Occipital lobe (tissue), 2 donors: ENCODE measurements around the gene SPOCK2. TPM values are rescaled to one million over a fixed set of nuclear protein-coding genes. Genes with fewer than 3 reads are reported as not detected.

Experiments
- DNase-seq: peaks from one replicate; lab custom pipeline; 2025; lab: John Stamatoyannopoulos, UW
- total RNA-seq: library from RNA; depleted of rRNA; stranded (reverse); fragments of >200 nt; gene quantifications from one replicate; pipeline ENCODE4 v1.2.3, GENCODE V29; 2014

SPOCK2 gene
- total RNA-seq, 1 donor from 2014 or later: 25.1 TPM

DNA sequence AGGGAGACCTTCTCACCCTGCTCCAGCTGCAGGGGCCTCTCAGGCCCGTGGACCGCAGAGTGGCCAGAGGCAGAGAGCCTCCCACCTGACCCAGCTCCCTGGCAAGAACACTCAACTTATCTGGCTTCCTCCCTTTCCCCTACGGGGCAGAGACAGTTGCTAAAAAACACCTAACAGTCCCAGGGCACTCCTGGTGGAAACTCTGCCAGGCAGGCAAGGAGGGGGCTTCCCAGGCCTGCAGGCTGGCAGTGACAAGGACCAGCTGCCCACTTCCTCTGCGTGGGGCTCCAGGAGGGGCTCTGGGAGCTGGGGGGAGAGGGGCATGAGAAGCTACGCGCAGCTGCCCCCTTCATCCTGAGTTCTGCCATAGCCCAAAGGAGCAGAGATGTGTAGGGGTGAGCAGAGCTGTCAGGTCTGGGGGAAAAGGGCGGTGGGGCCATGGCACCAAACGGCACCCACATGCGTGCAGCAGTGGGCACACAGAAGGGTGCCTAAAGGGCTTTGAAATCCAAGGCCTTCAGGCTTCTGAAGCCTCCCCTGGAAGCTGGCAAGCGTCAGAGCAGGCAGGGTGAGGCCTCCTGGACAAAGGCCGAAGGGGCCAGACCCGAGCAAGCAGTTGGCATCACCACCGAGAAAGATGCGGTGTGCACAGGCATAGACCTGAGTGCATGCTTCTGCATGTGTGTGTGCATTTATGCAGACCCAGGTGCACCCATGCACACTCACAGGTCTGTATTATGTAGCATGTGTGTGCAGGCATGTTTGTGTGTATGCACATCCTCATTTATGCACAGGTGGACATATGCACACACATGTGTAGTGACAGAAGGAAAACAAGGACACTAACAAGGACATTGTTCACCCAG is 14.4 kb downstream of the SPOCK2 start:
- DNase-seq: no peak

GRCh38 chr10:72072639-72073038 is 15.7 kb downstream of the SPOCK2 start:
- no peak for DNase-seq

DNA sequence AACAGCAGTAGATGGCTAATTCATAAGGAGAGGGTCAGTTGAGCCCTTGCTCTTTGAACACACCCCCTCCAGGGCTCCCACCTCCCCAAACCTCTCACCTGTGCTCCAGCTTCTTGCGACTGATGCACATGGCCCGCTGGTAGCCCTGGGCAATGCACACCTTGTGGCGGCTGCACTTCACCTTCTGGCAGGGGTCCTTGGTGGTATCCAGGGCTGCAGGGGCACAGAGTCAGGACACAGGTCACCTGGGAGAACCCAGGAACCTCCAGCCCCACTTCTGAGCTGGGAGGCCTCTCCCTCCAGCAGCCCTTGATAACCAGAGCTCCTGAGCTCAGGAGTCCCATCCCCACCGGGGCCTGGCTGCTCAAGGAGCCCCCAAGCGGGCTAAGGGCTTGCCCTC is 16.3 kb downstream of the SPOCK2 start:
- no peak for DNase-seq

DNA sequence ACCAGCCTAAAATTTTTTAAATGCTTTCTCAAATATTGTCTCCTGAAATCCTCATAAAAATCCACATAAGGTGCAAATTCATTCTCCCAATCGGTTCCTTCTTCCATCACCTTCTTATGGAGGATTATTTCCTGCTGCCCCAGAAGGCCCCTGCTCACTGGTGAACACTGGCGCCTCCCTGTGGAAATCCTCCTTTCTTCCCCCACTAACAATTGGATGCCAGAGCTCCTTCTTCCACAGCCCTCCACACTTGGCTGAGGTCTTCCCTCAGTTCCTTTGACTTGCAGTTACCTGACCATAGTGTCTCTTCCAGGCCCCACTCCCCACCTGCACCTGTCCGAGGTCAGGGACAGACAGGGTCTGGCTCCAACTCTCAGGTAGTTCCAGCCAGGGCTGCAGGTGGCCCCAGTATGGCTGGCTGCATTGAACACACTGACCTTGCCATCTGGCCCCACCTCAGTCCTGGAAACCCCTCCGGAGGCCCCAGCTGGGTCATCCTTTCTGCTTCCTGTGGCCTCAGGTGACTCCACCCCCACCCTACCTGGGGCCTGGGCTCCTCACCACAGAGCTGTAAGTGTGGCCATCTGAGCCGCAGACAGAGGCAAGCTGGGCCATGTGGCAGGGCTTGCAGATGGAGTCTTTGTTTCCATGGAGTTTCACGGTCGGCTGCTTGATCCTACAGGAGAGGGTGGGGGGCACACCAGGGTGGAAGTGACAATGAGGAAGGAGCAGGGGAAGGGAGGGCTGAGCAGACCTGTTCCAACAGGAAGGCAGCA is 18.4 kb downstream of the SPOCK2 start:
- DNase-seq: no peak

- no peak for DNase-seq
These were observed 19.4 kb downstream of the SPOCK2 start for GRCh38 chr10:72068901-72069446.

DNA sequence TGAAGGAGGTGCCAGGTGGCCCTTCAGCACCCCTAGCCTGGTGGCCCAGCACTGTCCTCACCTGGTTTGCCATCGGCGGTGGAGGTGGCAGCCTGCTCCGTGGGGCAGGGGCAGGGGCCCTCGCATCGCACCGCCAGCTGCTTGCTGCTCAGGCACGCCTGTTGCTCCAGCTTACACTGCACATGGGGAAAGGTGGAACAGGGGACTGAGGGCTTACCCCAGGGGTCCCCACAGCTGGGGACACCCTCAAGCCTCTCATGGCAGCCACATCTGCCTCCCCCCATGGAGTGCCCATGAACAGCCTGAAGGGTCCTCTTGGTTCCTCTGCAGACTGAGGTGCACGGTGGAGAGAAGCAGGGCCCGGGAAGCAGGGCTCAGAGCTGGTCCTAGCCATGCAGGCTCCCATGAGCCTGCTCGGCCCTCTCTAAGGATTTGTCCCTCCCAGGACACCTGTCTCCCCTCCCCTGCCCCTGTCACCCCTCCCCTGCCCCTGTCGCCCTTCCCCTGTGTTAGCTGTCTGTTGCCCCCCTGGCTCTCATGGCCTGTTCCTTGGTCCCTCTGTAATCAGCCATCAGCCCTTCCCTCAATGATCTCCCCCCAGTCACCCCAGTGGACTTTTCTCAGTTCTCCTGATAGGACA is 20.1 kb downstream of the SPOCK2 start:
- DNase-seq: no peak

- DNase-seq: no peak
These were observed 20.8 kb downstream of the SPOCK2 start for GRCh38 chr10:72067463-72068125.

DNA sequence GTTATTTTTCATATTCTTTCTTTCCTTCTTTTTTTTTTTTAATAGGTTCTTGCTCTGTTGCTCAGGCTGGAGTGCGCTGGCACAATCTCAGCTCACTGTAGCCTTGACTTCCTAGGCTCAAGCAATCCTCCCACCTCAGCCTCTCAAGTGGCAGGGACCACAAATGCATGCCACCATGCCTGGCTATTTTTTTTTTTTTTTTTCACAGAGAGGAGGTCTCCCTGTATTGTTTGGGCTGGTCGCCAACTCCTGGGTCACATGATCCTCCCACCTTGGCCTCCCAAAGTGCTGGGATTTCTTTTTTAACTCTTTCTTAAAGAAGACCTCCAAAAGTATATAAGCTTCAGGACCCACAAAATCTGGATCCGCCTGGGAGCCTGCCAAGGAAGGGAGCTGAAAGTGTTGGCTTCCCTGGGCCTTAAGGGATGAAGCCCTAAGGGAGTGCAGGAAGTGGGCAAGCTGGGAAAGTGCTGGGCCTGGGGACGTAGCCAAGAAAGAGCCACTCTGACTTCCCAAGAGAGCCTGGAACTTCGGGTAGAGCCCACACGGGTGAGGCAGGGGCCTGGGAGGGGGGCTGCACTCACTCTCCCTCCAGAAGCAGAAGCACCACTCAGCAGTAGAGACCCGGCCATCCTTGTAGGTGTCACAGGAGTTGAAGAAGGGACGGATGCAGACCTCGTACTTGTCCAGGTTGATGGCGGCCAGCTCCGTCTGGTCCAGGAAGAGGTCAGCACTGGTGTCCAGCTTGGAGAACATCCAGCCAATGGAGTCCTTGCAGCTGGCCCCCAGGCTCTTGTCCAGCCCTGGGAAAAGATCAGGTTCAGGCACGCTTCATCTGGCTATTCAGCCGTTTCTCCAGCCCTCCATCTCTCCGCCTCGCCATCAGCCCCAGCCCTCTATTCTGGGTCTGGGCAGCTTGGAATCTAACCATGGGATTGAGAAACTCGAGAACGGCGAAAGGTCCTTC is 21.8 kb downstream of the SPOCK2 start:
- DNase-seq: no peak

GRCh38 chr10:72065439-72066025 is 22.8 kb downstream of the SPOCK2 start:
- no peak for DNase-seq

- no peak for DNase-seq
These were observed 24.5 kb downstream of the SPOCK2 start for GRCh38 chr10:72063703-72064391.

GRCh38 chr10:72062832-72063702 is 25.3 kb downstream of the SPOCK2 start:
- DNase-seq: no peak

DNA sequence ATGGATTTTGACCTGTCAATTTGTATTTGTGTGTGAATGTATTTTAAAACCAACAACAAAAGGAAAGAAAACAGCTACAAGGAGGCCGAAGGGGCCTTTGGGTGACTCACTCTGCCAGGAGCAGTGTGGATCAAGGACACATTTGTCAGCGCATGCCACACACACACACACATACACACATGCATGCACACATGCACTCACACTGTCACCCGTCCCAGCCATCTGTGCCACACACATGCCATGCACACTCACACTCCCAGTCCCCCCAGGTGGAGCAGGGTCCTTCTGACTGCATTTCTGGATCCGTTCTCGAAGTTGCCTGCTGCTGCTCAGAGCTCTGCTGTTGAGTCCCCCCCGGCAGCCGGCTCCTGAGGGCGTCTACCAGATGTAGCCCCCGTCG is 26.0 kb downstream of the SPOCK2 start:
- DNase-seq: no peak

DNA sequence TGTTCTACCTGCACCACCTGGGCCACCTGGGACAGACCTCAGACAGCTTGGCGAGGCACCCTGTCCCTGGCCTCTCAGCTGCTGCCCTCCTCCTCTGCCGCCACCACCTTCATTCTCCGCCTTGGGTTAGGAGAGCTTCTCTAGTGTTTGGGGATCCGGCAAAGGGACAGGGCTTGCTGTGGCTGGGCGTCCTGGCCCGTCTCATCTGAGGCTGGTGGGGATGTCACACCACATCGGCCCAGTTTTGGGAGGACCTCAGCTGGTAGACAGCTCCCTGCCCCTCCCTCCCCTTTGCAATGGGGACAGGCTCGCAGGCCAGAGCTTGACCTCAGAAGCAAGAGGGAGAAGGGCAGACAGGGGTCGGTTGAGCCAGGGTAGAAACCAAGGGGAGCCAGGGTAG is 26.4 kb downstream of the SPOCK2 start:
- DNase-seq: no peak

DNA sequence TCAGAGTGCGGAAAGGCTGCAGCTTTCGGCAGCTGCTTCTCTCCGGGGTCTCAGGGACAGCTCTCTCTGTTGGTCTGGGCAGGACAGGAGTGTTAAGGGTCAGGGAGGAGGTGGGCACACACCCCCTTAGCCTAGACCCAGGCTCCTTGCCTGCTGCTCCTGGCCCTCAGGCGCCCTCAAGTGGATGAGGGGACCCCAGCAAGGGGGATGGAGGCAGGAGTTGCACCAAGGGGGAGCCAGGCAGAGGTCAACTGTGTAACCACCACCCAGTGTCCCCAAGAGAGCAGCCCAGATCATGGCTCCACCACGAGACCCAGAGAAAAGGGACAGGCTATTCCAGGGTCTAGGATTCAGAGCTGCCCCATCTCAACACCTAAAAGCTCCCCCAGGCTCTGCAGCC is 26.9 kb downstream of the SPOCK2 start:
- DNase-seq: no peak

GRCh38 chr10:72059843-72060822 is 28.2 kb downstream of the SPOCK2 start:
- no peak for DNase-seq

GRCh38 chr10:72058989-72059842 is 29.1 kb downstream of the SPOCK2 start:
- DNase-seq: no peak
